Thoracic aorta (tissue), 2 donors: ENCODE data around the gene DIO3. TPM values are rescaled to one million over a fixed set of nuclear protein-coding genes. Genes with fewer than 3 reads are reported as not detected.
"Not testable (repeated sequence)": the region's sequence is repeated elsewhere in the genome, so short reads cannot be mapped to it uniquely, and the experiment has no call there.

Experiments used
- ATAC-seq: fragments of 150-250 bp; one replicate; pipeline ENCODE4 v1.8.0; 2017; ENCODE audit warnings: low read depth; ENCODE audit not compliant: insufficient number of reproducible peaks, low FRiP score
- DNase-seq: peaks from one replicate; pipeline ENCODE4 v3.0.0-alpha.2; 2020; ENCODE audit warnings: low spot score
- H3K27ac ChIP-seq, 2 donors: fragments of 200-600 bp; sonication (generic); 1 replicate in 1 of 2; 2 replicates in 1 of 2; pipeline ENCODE4 v1.5.1; 2016; ENCODE audit warnings: mild to moderate bottlenecking in 2 of 2, moderate library complexity in 2 of 2
- H3K27me3 ChIP-seq: fragments of 200-600 bp; sonication (generic); replicated peaks from 2 replicates; pipeline ENCODE4 v1.6.0; 2016; ENCODE audit warnings: mild to moderate bottlenecking; ENCODE audit not compliant: insufficient read depth
- H3K36me3 ChIP-seq: fragments of 200-600 bp; sonication (generic); one replicate; pipeline ENCODE4 v1.5.1; 2016
- H3K4me1 ChIP-seq, 2 donors: fragments of 200-600 bp; sonication (generic); 1 replicate in 1 of 2; 2 replicates in 1 of 2; pipeline versions ENCODE4 v1.5.1 to v1.6.0; 2016; ENCODE audit warnings: low read depth in 2 of 2, mild to moderate bottlenecking in 1 of 2; ENCODE audit not compliant: control insufficient read depth in 1 of 2
- H3K4me3 ChIP-seq: fragments of 200-600 bp; sonication (generic); 2 replicates; pipeline ENCODE4 v1.5.1; 2016; ENCODE audit warnings: mild to moderate bottlenecking
- H3K9me3 ChIP-seq: fragments of 200-600 bp; sonication (generic); 2 replicates; pipeline ENCODE4 v1.5.1; 2016
- total RNA-seq, 2 donors: library from RNA; depleted of rRNA; stranded (reverse); fragments of >200 nt; gene quantifications; one replicate each; pipeline versions ENCODE4 v1.1.0 to v1.2.3, GENCODE V29; 2016
- TF ChIP-seq, protein P1 (sequence below): fragments of 200-600 bp; sonication (generic); IDR thresholded peaks from one replicate; pipeline ENCODE4 v1.5.1; 2019; ENCODE audit warnings: antibody characterized with exemption

The DIO3 gene
- total RNA-seq, 2 donors from 2014 or later = 0.41 to 0.78 TPM

DNA sequence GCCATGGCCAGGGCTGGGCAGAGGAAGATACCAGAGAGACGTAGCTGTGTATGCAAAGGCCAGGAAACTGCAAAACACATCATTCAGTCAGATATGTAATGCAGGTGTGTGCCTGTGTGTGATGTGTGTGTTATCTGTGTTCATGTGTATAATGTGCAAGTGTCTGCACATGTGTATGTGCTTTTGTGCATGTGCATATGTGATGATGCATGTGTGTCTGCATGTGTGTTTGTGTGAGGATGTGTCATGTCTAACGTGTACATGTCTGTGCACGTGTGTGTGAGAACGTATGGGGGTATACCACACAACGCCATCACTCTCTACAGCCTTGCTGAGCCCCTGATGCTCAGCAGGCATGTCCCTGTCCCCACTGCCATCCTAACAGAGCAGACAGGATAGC is 9.7 kb downstream of the DIO3 start:
- H3K9me3 ChIP-seq = no peaks in the 10 kb centered on the region
- no peaks in the 10 kb centered on the region for H3K4me1 ChIP-seq
- H3K4me3 ChIP-seq = no peak overlapping the region
- ATAC-seq (no peak), DNase-seq (no peak)
- no peaks in the 10 kb centered on the region for H3K27me3 ChIP-seq
- H3K36me3 ChIP-seq = no peaks in the 10 kb centered on the region
- TF ChIP-seq, protein P1, sequence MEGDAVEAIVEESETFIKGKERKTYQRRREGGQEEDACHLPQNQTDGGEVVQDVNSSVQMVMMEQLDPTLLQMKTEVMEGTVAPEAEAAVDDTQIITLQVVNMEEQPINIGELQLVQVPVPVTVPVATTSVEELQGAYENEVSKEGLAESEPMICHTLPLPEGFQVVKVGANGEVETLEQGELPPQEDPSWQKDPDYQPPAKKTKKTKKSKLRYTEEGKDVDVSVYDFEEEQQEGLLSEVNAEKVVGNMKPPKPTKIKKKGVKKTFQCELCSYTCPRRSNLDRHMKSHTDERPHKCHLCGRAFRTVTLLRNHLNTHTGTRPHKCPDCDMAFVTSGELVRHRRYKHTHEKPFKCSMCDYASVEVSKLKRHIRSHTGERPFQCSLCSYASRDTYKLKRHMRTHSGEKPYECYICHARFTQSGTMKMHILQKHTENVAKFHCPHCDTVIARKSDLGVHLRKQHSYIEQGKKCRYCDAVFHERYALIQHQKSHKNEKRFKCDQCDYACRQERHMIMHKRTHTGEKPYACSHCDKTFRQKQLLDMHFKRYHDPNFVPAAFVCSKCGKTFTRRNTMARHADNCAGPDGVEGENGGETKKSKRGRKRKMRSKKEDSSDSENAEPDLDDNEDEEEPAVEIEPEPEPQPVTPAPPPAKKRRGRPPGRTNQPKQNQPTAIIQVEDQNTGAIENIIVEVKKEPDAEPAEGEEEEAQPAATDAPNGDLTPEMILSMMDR = no peak
- H3K27ac ChIP-seq = no peak overlapping the region

DNA sequence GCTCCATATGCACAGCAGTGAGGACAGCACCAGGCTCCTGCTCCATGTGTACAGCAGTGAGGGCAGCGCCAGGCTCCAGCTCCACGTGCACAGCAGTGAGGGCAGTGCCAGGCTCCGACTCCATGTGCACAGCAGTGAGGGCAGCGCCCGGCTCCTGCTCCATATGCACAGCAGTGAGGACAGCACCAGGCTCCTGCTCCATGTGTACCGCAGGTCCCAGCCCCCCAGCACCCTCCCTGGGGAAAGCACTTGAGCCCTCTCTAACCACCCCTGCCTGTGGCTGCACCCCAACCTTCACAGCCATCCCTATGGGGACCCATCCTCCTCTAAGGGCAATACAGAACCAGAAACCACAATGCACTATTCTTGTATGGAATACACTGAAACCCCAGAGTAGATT is 11.2 kb downstream of the DIO3 start:
- H3K27me3 ChIP-seq, H3K4me1 ChIP-seq, H3K36me3 ChIP-seq, H3K4me3 ChIP-seq, H3K27ac ChIP-seq, H3K9me3 ChIP-seq, DNase-seq, ATAC-seq: not testable (repeated sequence)

DNA sequence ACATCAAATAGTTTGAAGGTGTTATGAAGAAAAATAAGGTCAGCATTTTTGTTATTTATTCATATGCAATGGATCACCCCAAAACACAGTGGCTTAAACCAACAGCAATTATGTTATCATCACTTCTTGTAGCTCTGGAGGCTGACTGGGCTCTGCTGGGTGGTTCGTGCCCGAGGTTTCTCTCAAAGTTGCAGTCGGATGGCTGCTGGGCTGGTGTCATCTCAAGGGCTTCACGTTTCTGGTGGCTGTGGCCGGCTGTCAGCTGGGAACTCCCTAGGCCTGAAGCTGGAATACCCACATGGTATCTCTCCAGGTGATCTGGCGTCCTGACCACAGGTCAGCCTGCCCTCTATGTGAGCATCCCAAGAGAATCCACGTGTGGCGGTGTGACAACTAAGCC is 12.0 kb downstream of the DIO3 start:
- ATAC-seq (no peak), DNase-seq (no peak)
- no peak overlapping the region for H3K27ac ChIP-seq
- H3K36me3 ChIP-seq = no peaks in the 10 kb centered on the region
- H3K4me1 ChIP-seq = no peaks in the 10 kb centered on the region
- H3K4me3 ChIP-seq = no peak overlapping the region
- no peaks in the 10 kb centered on the region for H3K27me3 ChIP-seq
- TF ChIP-seq, protein P1 = no peak
- no peaks in the 10 kb centered on the region for H3K9me3 ChIP-seq

DNA sequence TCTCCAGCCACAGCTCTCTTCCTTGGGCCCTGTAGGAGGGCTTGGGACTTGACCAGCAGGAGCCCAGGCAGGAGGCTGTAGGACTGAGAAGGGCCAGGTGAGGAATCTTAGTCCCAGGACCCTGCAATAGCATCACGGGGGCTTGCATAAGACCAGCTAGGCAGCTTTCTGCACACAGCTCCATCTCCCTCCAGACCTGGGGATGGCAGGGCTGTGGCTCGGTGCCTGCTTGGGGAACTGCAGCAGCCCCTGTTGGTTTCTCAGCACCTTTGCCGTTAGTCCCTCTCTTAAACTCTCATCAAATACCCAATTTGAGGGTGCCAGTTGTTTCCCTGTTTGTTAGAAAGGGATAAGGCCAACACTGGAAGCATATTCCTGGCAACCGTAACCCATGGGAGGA is 14.3 kb downstream of the DIO3 start:
- TF ChIP-seq, protein P1 = no peak
- H3K36me3 ChIP-seq = no peaks in the 10 kb centered on the region

DNA sequence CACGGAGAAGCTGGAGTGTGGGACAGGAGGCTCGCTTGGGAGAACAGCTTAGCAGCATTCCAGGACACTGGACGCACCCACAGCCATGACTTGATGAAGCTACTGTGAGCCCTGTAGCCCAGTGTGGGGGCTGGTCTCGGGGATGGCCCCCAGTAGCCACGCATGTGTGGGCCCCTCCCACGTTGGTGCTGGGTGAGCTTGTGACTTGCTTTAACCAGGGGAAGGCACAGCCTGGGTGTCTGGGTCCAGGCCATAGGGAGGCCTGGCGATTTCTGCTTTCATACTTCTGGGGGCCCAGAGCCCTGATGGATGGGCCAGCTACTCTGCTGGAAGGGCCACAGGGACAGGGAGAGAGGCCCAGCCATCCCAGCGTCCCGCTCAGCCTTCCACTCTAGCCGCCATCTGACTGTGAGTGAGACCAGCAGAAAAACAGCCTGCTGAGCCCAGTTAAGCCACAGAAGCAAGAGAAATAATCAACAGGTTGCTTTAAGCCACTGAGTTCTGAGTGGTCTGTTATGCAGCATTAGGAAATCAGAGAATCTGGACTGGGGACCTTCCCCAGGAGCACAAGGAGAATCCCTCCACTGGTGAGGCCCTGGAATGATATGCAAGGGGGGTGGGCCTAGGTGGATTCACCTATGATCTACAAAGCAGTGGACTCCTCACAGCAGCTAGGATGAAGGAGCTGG is 16.1 kb downstream of the DIO3 start:
- ATAC-seq = no peak

More for the DNA sequence above, 14.3 kb downstream of the DIO3 start:
- Histone ChIP-seq H3K27me3 (no peaks in the 10 kb centered on the region), H3K9me3 (no peaks in the 10 kb centered on the region), H3K4me1 (no peaks in the 10 kb centered on the region), H3K4me3 (no peak overlapping the region), H3K27ac (no peak overlapping the region)
- ATAC-seq (no peak), DNase-seq (no peak)

More for the DNA sequence above, 16.1 kb downstream of the DIO3 start:
- Histone ChIP-seq H3K9me3 (no peaks in the 10 kb centered on the region), H3K36me3 (no peaks in the 10 kb centered on the region), H3K4me1 (no peaks in the 10 kb centered on the region), H3K4me3 (no peak overlapping the region), H3K27me3 (no peaks in the 10 kb centered on the region), H3K27ac (no peak overlapping the region)
- TF ChIP-seq, protein P1 = no peak
- DNase-seq = no peak
